Stimulated activated CD8-positive, alpha-beta memory T cell treated with anti-CD3 and anti-CD28 coated beads, Interleukin-4, amount 100 ng/mL, for 48 hours (primary cell): ENCODE data around the gene COX19.
"Not testable (repeated sequence)": the region's sequence is repeated elsewhere in the genome, so short reads cannot be mapped to it uniquely, and the experiment has no call there.

Source experiments
- DNase-seq: peaks from one replicate; pipeline ENCODE4 v3.0.0-alpha.2; 2020

Gene COX19

GRCh38 chr7:939843-940242 lies 35.5 kb downstream of the COX19 start:
- no peak for DNase-seq

- no peak for DNase-seq
Measured at GRCh38 chr7:938546-939185, 36.7 kb downstream of the COX19 start.

GRCh38 chr7:937856-938484 lies 37.4 kb downstream of the COX19 start:
- DNase-seq: no peak

DNA sequence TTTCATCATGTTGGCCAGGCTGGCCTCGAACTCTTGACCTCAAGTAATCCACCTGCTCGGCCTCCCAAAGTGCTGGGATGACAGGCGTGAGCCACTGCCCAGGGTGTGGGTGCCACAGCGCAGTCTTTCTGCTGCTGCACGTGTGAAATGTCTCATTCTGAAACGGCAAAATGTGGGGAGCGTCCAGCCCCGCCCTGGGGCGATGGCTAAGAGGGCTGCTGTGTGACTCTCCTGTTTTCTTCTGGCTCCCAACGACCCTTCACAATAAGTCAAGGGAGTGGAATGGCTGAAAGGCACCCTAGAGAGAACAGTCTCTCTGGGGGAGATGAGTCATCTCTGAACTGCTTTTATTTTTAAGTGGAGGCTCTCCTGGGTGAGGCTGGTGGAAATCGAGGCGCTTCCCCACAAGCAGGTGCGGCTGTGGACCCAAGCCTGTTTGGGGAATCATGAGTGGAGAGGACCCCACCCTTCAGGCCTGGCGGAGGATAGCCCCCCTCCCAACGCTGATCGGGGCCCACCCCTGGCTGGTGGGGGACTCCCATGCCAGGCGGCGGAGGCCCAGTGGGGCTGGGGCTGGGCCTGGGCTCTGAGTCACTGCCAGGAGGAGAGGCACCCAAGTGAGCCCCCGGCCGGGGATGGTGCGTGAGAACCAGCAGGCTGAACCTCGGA lies 38.8 kb downstream of the COX19 start:
- DNase-seq: peak; percentile 71

DNA sequence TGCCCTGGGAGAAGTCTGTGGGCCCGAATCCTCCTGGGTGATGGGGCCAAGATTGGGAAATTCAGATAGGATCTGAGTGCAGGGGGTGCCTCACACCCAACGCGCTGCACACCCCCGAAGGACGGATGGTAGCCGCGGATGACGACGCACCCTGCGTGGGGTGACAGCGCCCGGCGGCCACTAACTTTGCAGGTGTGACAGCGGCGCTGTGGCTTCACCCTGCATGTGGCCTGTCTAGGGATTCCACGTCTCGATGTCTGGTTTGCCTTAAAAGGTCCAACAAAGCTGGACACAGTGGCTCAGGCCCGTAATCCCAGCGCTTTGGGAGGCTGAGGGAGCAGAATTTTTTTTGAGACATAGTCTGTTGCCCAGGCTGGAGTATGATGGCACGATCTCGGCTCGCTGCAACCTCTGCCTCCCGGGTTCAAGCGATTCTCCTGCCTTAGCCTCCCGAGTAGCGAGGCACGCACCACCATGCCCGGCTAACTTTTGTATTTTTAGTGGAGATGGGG lies 39.4 kb downstream of the COX19 start:
- DNase-seq: no peak

GRCh38 chr7:935164-935873 lies 40.0 kb downstream of the COX19 start:
- no peak for DNase-seq

GRCh38 chr7:934469-935163 lies 40.7 kb downstream of the COX19 start:
- DNase-seq: no peak

DNA sequence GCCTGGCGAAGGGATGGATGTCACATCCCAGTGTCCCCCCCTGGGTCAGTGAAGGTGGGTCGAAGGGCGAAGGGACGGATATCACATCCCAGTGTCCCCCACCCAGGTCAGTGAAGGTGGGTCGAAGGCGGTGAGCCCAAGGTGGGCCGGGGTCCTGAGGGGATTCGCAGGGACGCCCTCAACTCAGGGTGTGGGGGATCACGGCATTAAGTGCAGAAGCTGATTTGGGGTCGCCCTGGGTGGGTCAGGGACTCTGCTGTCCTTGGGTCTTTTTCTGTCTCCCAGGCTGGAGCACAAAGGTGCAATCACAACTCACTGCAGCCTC lies 42.7 kb downstream of the COX19 start:
- no peak for DNase-seq

DNA sequence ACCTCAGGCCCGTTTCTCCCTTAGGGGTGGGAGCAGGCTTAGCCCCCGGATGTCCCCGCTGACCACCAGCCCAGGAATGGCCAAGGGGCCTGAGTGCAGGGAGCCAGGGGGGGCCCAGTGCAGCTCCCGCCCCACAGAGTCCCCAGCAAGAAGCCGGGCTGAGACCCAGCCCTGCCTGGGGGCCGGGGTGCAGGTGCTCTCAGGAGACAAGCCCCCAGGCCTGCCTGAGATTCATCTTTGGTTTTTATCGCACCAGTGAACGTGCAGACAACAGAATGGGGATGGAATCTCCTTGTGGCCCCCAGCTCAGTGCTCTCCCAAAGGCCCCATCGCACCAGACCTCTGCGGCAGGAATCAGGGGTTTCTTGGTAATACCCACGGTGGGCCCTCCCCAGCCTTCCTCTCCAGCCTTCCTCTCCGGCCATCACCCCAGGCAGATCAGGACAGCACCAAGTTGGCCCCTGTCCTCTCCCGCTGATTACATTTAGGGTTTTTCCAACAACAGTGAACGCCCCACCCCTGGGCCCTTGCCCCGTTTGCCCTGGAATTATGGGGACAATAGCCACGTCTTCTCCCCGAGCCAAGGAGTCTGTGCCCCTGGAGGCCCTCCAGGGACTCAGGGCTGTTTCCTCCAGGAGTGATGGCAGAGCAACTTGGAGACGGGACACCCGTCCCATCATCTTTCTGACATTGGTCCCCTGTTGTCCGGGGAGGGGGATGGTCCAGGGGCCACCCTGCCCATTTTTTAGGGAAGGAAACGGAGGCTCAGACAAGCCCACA lies 43.3 kb downstream of the COX19 start:
- no peak for DNase-seq

GRCh38 chr7:930975-931758 lies 44.2 kb downstream of the COX19 start:
- DNase-seq: no peak

GRCh38 chr7:929311-929711 lies 46.0 kb downstream of the COX19 start:
- DNase-seq: no peak

- no peak for DNase-seq
Measured at GRCh38 chr7:927031-927671, 48.2 kb downstream of the COX19 start.

DNA sequence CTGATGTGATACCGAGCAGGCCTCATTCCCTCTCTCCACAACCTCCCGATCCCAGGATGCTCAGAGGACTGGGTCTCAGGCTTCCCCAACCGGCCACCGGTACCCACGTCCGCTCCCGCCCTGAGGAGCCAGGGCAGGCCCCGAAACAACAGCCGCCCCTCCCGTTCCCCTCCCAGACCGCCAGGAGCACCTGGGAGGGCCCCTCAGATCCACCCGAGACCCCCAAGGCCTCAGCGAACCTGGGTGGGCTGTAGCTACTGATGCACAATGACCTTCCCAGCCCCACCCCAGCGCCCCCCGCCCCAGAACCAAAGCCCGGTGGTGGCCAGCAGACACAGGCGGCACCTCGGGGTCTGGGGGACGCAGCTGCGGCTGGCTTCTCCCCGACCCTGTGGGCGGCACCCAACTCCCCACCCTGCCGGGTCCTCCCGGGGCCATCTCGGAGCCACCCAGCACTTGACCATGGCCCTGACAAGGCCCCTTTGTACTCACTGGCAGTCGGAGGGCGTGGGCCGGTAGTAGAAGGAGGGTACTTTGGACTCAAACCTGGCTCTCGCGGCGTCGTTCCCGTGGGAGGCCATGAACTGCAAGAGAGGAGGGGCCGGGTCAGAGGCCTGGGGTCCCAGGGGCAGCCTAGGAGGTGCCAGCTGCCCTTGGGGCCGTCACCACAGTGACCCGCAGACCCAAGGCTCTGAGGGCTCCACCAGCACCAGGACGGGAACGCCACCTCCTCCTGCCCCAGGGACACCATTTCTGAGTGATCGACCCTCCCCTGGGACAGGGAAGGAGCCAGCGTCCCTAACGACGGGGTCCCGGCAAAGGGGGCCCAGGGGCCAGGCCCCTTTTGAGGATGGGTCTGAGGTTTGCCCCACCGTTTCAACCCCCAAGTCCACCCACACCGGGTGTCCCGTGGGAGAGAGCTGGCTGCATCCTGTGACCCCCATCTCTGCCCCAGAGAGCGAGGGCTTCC lies 49.0 kb downstream of the COX19 start:
- no peak for DNase-seq

DNA sequence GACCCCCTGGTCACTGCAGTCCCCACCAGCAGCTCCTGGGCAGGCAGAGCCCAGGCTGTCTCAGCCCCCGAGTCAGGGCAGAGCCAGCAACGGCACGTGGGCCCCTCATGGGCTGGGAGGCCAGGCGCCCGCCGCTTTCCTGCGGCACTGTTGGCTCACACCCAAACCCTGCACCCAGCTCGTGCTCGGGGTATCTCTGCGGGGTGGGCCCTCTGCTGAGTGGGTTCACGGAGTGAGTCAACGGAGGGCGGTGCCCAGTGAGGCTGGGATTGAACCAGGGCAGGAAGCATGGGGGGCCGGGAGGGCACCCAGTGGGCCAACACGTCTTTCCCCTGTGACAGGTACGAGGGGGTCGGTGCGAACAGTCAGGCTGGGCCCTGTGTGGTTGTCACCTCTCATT lies 49.7 kb downstream of the COX19 start:
- DNase-seq: peak; percentile 86

GRCh38 chr7:924541-925231 lies 50.7 kb downstream of the COX19 start:
- DNase-seq: peak; percentile 84

GRCh38 chr7:924042-924441 lies 51.3 kb downstream of the COX19 start:
- DNase-seq: not testable (repeated sequence)

DNA sequence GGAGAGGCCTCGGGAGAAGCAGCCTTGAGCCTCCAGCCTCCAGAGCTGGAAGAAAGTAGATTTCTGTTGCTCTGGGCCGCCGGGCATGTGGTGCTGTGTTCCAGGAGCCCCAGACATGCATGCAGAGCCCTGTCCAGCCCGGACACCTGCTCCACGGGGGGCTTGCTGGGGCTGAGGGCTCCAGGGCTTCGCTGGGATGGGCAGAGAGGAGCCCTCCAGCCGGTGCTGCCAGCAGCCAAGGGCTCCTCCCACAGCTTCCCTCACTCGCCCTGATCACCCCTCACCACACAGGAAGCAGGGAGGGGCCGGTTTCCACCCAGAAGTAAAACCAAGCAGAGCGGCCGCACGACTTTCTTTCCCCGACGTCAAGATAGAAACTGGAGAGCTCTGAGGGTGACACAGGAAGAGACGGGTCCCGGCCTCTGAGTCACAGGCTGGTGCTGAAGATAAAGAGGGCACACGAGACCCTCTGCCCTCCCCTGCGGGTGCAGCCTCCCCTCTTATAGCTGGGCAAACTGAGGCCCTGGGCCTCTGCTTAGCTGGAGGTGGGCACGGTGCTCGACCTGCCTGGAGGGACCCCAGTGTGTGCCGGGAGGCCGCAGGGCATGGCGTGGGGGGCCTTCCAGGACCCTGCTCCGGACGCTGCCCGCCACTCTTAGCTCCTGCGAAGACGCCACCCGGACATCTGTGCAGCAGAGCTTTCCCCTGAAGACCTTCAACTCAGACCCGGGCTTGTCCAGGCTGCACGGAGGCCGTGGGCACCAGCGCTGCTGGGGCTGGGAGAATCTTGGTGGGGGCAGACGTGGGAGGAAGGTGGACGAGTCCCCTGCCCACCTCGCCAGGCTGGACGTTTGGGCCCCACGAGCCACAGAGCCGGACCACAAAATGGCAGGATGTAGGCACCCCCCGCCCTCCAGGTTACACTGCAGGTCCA lies 52.0 kb downstream of the COX19 start:
- peak; percentile 94 for DNase-seq
